Activated CD4-positive, alpha-beta T cell treated with anti-CD3 and anti-CD28 coated beads, Interleukin-2, Interleukin-6, amounts not matched to agents 100 ng/mL and 50 ng/mL, durations not matched to agents 16 hours and 8 hours (primary cell): ENCODE results near the gene AP2M1.
"Not testable (repeated sequence)": the region's sequence is repeated elsewhere in the genome, so short reads cannot be mapped to it uniquely, and the experiment has no call there.

ENCODE experiments used
- DNase-seq: peaks from one replicate; pipeline ENCODE4 v3.0.0-alpha.2; 2020

AP2M1 gene

DNA sequence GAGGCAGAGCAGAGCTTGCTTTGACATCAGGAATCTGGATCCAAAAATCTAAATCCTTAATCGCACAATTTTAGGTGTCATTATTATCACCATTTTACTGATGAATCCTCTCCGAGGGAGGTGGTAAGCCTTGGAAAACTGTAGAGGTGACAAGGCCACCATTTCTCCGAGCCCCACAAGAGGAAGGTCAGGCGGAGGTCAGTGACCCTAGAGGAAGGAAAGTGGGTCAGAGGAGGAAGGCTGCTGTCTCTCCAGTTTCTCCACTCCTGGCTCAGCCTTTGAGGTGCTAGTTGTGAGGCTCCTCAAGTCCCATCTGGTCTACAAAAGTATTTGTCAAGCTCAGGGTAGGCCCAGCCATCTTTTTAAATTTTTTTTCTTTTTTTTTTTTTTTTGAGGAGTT lies 16.3 kb upstream of the AP2M1 start:
- DNase-seq, result no peak

DNA sequence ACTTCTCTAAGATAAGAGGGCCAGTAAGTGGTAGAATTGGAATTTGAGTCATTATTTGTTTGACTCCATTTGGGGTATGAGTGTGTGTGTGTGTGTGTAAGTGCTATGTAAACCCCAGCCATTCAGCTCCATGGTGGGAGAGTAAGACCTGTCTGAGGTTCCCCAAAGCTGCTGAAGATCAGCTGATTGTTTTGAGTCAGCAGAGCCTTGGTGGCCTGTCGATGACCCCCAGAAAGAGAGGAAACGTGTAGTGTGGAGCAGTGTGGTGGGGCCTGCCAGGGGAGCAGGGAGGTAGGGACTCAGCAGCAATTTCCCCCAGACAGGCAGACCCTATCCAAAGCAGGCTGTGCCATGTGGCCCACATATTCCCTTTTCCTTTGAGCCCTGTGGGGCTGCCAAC lies 14.2 kb upstream of the AP2M1 start:
- DNase-seq, result peak; percentile 17

DNA sequence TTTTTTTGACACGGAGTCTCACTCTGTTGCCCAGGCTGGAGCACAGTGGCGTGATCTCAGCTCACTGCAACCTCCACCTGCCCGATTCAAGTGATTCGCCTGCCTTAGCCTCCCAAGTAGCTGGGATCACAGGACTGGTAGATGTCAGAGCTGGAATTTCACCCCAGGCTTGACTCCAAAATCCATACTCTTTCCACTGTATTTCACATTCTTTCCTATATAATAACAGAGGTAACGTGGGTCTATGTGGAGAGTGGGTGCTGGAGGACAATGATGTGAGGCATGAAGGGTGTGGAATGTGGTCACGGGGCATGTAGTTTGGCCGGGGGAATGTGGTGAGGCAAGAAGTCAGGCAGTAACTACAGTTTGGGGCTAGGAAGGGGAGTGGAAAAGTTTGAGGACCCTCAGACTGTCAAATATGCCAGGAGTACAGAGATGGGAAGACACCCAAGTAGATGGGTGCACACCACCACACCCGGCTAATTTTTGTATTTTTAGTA lies 12.0 kb upstream of the AP2M1 start:
- not testable (repeated sequence) for DNase-seq

DNA sequence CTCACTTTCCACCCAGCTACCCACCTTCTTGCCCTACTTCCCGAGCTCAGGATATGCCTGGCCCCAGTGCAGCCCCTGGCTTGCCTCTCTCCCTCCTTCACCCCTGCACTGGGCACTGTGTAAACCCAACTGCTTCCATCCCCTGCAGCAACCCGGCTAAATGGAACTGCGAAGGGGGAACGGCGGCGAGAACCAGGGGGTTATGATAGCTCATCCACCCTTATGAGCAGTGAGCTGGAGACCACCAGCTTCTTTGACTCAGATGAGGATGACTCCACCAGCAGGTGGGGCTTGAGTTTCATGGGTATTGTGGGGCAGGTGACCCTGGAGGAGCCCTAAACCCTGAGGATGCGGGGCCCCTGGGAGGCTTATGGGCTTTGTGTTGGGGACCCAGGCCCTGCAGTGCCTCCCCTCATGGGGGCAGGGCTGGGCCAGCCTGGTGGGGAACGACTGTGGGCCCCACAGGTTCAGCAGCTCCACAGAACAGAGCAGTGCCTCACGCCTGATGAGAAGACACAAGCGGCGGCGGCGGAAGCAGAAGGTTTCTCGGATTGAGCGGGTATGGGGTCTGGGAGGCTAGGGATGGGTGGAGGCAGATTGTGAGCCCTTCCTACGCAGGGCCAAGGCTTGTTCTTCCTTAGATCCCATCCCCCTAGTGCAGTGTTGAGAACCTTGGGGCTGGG lies 9.9 kb upstream of the AP2M1 start:
- DNase-seq, result no peak

DNA sequence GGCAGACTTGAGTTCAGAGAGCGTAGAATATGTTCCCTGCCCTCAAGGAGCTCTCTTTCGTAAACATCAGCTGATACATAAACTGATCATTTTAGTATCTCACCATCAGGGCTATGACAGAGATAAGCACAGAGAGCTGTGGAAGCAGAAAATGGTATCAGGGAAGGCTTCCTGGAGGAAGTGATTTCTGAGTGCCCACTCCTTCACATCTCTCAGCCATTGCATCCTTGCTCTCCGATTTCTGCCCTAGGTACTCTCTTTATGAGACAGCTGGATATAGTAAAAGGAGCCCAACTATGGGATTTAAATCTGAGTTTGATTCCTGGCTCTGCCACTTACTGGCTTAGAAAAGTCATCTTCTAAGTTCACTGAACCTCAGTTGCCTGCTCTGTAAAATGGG lies 9.1 kb upstream of the AP2M1 start:
- no peak for DNase-seq

DNA sequence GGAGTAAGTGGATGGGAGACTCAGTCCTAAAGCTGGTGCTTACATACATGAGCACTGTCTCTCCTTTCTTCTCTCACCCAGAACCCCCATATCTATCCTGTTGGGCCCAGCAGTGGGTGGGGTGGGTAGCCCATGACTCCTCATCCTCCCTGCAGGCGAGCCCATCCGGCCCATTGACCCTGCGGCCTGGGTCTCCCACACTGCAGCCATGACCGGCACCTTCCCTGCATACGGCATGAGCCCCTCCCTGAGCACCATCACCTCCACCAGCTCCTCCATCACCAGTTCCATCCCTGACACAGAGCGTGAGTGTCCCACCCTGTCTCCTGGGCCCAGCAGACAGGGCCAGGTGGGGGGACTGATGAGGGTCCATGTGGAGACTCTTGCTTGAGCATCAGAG lies 8.0 kb upstream of the AP2M1 start:
- no peak for DNase-seq

DNA sequence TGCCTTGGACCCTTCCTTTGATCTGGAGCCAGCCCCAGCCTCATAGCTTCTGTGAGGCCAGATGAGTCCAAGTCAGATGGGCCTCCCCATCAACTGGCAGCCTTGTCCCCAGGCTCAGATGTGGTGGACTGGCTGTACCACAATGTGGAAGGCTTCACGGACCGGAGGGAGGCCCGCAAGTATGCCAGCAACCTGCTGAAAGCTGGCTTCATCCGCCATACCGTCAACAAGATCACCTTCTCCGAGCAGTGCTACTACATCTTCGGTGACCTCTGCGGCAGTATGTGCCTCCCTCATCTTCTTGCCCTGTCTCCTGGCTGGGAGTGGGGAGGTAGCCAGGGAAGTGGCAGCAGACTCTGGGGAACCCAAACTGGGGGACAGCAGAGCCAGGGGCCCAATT lies 6.9 kb upstream of the AP2M1 start:
- no peak for DNase-seq

DNA sequence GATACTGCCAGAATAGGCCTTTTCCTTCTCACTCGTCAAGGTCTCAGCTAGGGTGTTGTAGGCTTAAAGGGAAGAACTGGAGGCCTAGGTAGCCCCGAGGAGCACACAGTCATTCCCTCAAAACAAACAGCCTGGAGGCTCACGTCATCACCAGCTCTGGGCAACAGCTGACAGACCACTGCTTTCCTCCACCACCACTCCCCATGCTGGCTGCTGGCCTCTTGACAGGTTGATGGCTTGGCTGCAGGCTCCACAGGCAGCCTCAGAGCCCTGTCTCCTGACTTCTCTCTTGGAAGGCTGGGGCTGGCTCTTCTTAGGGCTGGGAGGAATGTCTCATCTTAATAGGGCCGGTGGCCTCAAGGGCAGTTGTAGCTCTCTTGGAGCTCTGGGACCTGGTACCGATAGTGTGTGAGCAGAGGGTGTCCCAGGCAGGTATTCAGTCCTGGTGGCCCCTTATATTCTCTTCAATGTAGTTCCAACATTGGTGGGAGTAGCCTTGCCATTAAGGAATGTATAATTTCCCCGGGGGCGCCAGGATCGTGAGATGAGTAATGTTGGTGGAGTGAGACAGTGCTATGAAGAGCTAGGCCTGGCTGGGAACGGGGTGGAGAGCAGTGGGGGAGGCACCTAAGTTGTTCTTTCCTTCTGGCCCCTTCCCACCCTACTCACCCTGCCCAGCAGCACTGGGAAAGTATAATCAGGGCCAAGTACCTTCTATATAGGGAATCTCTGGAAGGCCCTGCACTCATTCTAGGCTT lies 6.1 kb upstream of the AP2M1 start:
- no peak for DNase-seq

DNA sequence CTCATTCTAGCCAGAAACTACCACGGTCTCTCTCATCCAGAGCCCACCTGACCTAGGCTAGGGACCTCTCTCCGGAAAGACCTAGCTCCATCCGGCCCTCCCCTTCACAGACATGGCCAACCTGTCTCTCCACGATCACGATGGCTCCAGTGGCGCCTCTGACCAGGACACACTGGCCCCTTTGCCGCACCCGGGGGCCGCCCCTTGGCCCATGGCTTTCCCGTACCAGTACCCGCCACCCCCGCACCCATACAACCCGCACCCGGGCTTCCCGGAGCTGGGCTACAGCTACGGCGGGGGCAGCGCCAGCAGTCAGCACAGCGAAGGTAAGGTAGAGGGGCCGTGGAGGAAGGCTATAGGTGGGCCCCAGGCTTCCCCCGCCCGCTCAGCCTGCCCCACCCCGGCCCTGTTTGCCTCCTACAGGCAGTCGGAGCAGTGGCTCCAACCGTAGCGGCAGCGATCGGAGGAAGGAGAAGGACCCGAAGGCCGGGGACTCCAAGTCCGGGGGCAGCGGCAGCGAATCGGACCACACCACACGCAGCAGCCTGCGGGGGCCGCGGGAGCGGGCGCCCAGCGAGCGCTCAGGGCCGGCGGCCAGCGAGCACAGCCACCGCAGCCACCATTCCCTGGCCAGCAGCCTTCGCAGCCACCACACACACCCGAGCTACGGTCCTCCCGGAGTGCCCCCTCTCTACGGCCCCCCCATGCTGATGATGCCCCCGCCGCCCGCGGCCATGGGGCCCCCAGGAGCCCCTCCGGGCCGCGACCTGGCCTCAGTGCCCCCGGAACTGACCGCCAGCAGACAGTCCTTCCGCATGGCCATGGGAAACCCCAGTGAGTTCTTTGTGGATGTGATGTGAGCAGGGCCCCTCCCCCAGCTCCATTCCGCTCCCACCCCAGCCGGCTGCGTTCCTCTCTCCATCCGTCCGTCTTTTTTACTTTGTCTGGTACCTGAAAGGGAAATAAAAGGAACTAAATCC lies 4.5 kb upstream of the AP2M1 start:
- DNase-seq, result no peak

DNA sequence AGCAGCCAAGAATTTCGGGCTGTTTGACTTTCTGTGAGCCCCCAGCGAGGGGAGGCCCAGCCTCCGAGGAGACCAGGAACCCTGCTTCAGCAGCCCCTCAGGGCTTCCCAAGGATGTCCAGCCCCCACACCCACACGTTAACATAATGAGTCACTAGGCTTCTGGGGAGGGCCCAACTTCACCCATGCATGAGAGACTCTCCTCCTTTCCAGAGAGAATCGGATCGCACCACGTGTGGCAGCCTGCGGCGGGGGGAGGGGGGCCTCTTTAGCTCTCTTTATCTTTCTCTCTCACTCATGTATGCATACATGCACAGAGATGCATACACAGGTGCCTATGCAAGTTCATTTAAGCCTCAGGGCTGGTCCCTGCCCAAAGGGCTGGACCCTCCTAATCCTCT lies 3.1 kb upstream of the AP2M1 start:
- DNase-seq, result no peak

DNA sequence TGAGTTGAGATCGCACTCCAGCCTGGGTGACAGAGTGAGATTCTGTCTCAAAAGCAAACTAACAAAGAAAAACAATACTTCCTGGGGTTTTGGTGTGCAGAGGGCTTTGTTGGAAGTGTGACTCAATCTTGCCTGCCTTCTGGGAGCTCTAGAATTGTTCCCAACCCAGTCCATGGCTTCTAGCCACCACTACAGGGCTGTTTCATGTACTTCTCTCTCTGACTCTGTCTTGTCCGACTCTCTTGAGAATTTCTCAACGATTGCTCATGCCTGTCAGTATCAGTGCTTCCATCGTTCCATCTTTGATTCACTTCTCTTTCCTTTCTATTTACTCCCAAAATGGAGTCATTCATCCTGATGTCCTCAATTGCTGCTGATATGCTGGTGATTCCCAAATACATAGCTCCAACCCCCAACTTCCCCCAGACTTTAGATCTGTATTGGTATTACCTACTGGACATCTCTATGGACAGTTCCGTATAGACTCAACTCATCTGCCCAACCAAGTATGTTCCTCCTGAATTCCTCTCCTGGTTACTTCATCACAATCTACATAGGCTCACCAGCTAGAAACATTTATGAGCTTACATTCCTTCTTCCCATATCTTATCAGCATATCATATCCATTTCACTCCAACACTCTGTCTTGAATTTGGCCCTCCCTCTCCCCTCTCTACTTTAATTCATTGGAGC lies 1.8 kb upstream of the AP2M1 start:
- no peak for DNase-seq

DNA sequence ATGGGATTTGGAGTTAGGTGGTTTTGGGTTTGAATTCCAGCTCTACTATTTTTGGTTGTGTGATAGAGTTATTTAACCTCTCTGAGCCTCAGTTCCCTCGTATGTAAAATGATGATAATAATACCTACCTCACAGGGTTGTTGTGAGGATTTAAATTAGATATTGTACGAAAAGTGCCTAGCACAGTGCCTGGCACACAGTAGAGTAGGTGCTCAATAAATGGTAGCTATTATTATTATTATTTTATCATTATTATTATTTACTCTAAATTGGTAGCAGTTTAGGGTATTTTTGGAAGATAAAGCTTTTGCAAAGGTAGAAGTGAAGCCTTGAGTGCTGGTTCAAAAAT lies 1.3 kb upstream of the AP2M1 start:
- DNase-seq, result no peak

DNA sequence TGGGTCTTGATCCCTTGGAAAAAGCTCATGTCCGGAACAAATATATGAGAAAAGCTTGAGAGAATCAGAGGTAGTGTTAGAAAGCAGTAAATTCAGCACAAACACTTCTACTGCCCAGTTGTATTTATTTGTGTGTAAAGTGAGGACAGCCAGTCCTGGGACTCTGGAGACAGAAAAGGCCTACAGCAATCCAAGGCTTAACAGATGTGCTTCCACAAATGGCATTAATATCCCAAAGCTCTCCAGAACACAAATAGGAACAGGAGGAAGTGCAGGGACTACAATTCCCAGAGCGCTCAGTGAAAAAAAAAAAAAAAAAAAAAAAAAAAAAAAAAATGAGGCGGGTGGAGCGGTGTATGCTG lies 390 bp upstream of the AP2M1 start:
- no peak for DNase-seq

DNA sequence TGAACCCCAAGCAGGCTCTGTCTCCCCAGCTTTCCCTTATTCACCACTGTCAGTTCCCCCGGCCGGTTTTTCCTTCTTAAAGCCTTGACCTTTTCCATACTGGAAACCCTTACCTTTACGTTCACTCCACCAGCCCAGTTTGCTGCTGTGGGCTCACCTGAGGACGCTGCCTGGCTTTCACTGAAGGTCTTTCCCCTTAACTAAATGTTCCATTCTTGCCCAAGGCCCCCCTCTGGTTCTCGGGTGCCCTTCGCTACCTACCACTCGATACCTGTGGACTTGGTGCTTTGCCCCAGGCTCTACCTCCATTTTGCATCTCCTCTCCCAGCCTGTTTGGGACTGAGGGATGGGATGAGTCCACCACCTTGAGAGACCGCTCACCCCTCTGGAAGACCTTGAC lies 851 bp downstream of the AP2M1 start:
- no peak for DNase-seq

DNA sequence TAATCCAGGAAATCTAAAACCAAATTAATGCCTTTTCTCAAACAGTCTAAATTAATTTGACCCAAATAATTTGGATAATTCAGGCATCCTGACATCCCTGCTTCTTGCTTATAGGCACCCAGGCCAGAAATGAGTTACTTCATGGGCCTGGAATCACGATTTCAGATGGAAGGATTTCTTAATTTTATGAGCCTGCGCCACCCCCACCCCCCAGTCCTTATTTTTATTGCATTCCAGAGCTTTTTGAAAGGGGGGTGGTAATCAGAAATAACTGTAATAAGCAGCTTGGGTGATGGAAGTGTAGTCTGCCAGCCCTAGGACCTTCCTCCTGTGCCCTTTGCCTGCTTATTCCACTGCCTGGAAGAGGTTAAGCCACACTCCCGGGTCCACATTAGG lies 1.3 kb downstream of the AP2M1 start:
- DNase-seq, result no peak

DNA sequence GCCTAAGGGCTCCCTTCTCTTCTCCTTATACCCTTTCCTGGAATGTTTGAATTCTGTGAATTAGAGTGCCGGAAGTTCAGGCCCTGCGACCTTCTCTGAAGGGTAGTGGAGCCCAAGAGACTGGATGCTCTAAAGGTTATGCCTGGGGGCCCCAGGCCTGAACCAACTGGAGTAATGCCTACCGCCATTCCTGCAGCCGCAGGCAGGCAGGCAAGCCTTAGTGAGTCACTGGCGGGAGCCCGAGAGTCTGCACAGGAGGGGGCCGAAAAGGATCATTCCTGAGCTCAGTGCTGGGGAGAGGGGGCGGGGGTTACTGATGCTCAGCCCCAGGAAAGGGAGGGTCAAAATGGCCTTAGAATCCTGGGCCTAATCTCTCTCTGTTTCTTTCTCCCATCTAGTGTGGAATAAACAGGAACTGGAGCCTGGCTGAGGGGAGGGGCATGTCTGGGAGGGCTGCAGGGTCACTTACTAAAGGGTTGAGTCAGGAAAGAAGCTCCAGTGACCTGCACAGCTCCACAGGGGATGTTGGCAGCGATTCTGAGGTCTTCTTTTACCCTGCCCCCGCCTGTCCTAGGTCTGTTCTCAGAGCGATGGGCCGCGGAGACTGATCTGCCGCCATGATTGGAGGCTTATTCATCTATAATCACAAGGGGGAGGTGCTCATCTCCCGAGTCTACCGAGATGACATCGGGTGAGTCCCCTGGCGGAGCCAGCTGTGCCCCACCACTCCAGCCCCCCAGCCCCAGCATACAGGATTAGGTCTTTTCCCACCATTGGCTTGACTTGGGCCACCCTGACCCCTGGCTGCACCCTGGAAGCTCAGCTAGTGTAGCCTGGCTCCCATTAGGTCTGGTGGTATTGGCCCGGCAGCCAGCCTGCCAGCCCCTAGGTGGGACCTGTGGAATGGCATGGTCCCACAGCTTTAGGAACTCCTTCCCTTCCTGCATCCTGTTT lies 2.0 kb downstream of the AP2M1 start:
- no peak for DNase-seq

DNA sequence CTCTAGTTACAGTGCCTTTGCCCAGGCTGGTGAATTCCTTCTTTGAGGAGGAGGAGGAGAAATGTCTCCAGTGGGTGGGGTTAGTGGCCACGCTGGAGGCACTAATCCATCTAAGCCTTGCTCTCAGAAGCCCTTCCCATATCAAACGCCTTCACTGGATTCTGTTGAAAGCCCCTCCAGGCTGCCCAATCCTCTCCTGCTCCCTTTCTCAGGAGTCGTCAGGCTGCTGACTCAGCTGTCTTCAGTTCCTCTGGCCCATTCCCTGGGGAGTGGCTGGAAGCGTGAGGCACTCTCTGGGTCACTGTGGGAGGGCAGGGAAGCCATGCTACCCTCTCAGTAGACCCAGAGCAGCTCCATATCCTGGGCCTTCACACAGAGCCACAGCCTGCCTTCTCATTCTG lies 2.7 kb downstream of the AP2M1 start:
- DNase-seq, result no peak

DNA sequence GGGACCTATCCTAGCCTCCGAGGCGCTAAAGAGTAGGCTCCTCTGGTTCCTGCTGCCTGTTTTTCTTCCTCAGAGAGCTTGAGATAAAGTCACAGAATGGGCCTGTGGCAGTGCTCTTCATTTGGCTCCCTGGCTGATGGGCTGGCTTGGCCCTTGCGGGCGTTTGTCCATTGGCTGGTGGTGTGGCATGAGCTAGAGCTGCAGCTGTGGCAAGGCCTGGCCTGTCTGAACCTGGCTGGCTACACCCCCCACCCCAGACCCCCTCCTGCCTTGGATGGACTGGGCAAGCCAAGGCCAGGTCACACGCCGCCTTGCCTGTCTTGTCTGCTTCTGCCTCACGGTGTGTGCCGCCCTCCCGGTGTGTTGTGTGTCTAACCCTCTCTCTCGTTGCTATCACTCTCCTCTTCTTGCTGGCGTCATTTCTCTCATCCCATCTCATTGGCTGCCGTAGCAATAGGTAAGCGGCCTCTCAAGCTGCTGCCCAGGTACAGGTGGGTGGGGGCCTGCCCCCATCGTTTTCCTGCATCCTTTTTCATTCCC lies 3.2 kb downstream of the AP2M1 start:
- DNase-seq, result no peak

DNA sequence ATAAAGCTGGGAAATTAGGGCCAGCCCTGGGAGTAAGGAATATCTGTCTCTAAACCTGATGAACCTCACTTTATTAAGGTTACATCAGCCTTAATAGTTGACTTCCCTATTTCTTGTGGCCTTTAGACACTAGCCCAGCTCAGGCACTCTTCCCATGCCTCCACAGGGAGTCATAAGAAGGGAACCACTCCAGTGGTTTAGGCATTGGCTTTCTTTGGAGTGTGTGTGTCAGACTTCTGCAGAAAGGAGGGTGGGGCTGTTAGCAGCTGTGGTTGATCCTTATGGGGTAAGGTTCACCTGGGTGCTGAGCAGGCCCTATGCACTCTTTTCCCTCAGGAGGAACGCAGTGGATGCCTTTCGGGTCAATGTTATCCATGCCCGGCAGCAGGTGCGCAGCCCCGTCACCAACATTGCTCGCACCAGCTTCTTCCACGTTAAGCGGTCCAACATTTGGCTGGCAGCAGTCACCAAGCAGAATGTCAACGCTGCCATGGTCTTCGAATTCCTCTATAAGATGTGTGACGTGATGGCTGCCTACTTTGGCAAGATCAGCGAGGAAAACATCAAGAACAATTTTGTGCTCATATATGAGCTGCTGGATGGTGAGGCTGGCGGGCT lies 4.0 kb downstream of the AP2M1 start:
- no peak for DNase-seq

DNA sequence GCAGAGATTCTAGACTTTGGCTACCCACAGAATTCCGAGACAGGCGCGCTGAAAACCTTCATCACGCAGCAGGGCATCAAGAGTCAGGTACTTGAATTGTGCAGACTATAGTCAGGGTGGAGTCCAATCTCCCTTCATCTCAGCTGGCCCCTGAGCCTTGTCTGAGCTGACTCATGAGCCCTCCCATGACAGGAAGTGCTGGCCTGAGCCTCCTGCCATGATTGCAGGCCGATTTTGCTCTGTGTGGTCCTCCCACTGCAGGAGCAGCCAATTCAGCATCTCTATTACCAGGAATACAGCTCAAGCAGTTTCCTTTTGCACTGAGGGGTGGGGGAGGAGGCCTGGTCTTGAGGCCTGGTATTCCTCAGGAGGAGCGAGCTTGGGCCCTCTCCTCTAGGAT lies 5.5 kb downstream of the AP2M1 start:
- no peak for DNase-seq

DNA sequence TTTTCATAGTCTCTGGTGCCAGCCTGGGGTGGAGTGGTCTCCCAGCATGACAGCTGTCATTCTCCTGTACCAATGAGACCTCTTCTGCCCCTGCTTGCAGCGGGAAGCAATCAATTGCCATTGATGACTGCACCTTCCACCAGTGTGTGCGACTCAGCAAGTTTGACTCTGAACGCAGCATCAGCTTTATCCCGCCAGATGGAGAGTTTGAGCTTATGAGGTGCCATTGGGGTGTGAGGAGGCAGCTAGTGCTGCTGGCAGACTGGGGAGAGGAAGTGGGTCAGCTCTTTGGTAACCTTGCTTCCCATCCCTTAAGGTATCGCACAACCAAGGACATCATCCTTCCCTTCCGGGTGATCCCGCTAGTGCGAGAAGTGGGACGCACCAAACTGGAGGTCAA lies 6.9 kb downstream of the AP2M1 start:
- DNase-seq, result no peak
